Measurements from ENCODE around the gene CAMTA1. TPM values are rescaled to one million over a fixed set of nuclear protein-coding genes. Genes with fewer than 3 reads are reported as not detected.

CAMTA1 gene
- total RNA-seq, 1 donor from 2014 or later, result 160 TPM

DNA sequence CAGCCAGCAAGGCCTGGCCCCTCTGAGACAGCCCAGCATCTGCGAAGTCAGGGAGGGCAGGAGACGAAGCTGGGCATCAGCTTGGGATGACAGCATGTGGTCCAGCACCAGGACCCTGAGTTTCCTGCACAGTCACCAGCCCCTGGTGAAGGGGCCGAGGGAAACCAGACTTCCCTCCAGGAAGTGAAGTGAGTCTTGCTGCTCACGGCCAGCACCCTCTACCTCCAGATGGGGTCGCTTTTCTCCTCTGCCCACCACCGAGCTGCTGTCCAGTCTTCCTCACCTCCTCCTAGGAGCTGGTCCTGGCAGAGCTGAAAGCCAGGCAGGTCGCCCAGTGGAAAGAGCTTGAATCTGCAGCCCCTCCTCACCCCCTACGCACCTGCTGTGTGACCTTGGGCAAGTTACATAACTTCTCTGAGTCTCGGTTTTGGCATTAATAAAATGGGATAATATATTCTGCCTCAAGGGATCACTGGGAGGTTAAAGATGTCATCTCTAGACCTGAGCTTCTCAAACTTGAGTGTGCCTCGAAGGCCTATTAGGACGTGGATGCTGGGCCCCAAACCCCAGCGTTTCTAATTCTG, 867.4 kb downstream of the CAMTA1 start:
- Histone ChIP-seq H3K27me3 (ENCODE audit: low read depth) (peaks cover 11% of the 10 kb centered on the region), H3K4me1 (peaks cover 12% of the 10 kb centered on the region), H3K36me3 (no peaks in the 10 kb centered on the region), H3K9me3 (replicated peaks) (no peaks in the 10 kb centered on the region), H3K27ac (replicated peaks) (no peak overlapping the region), H3K4me3 (no peak overlapping the region)
- no peak for DNase-seq
- intact Hi-C loops (cut with micrococcal nuclease), result no loop called here
- TF ChIP-seq CTCF (IDR thresholded peaks at IDR 0.05; ENCODE audit: borderline replicate concordance), result no peak

DNA sequence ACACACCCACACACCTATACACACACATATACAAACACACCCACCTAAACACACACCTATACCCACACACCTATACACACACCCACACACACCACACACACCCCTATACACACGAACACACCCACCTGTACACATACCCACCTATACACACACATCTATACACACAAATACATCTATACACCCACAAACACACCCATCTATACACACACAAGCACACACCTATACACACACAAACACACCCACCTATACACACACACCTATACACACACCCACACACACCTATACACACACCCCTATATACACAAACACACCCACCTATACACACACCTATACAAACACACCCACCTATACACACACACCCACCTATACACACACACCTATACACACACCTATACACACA, 869.5 kb downstream of the CAMTA1 start:
- intact Hi-C loops (cut with micrococcal nuclease), result no loop called here

GRCh38 chr1:7655354-7655753, 870.1 kb downstream of the CAMTA1 start:
- intact Hi-C loops (cut with micrococcal nuclease), result no loop called here
- H3K27ac ChIP-seq (replicated peaks), result no peak overlapping the region
- TF ChIP-seq CTCF (IDR thresholded peaks at IDR 0.05; ENCODE audit: borderline replicate concordance), result no peak
- H3K9me3 ChIP-seq (replicated peaks), result no peaks in the 10 kb centered on the region
- peaks cover 5% of the 10 kb centered on the region for H3K4me1 ChIP-seq
- no peak for DNase-seq
- no peak overlapping the region for H3K4me3 ChIP-seq
- no peaks in the 10 kb centered on the region for H3K36me3 ChIP-seq
- H3K27me3 ChIP-seq (ENCODE audit: low read depth), result no peaks in the 10 kb centered on the region

More for the DNA sequence above, 869.5 kb downstream of the CAMTA1 start:
- H3K27ac ChIP-seq (replicated peaks), result no peak overlapping the region
- H3K9me3 ChIP-seq (replicated peaks), result no peaks in the 10 kb centered on the region
- peaks cover 3% of the 10 kb centered on the region for H3K27me3 ChIP-seq (ENCODE audit: low read depth)
- DNase-seq, result no peak
- no peak overlapping the region for H3K4me3 ChIP-seq
- no peaks in the 10 kb centered on the region for H3K36me3 ChIP-seq
- no peak for TF ChIP-seq CTCF (IDR thresholded peaks at IDR 0.05; ENCODE audit: borderline replicate concordance)
- H3K4me1 ChIP-seq, result peaks cover 5% of the 10 kb centered on the region

- intact Hi-C loops (cut with micrococcal nuclease), result no loop called here
- Histone ChIP-seq H3K27ac (replicated peaks) (no peak overlapping the region), H3K27me3 (ENCODE audit: low read depth) (peaks cover 4% of the 10 kb centered on the region), H3K9me3 (replicated peaks) (no peaks in the 10 kb centered on the region), H3K4me3 (no peak overlapping the region), H3K36me3 (no peaks in the 10 kb centered on the region), H3K4me1 (peaks cover 5% of the 10 kb centered on the region)
- no peak for DNase-seq
- no peak for TF ChIP-seq CTCF (IDR thresholded peaks at IDR 0.05; ENCODE audit: borderline replicate concordance)
Measured at GRCh38 chr1:7656557-7657215, 871.4 kb downstream of the CAMTA1 start.

GRCh38 chr1:7657287-7658016, 872.2 kb downstream of the CAMTA1 start:
- DNase-seq, result no peak
- no peak overlapping the region for H3K27ac ChIP-seq (replicated peaks)
- H3K36me3 ChIP-seq, result no peaks in the 10 kb centered on the region
- no peaks in the 10 kb centered on the region for H3K9me3 ChIP-seq (replicated peaks)
- H3K4me1 ChIP-seq, result peaks cover 5% of the 10 kb centered on the region
- intact Hi-C loops (cut with micrococcal nuclease), result no loop called here
- no peak for TF ChIP-seq CTCF (IDR thresholded peaks at IDR 0.05; ENCODE audit: borderline replicate concordance)
- H3K4me3 ChIP-seq, result no peak overlapping the region
- H3K27me3 ChIP-seq (ENCODE audit: low read depth), result peaks cover 8% of the 10 kb centered on the region

Measured in left ventricle myocardium inferior (tissue), 1 donor.